HEK293 (cell line): ENCODE measurements around the gene ASPHD1.

Source experiments
- CTCF ChIA-PET: fragments of 350-600 bp; formaldehyde crosslinking; extraction: SDS; loops from one replicate; lab custom pipeline; 2021; ENCODE audit warnings: antibody characterized with exemption; lab: Yijun Ruan, JAX
- POLR2A ChIA-PET: fragments of 300-600 bp; formaldehyde crosslinking; extraction: SDS; loops from one replicate; lab custom pipeline; 2020; ENCODE audit warnings: antibody characterized with exemption, inconsistent platforms; lab: Yijun Ruan, JAX
- H3K27ac ChIP-seq: fragments of 200-500 bp; sonication (Bioruptor generic); 2 replicates; pipeline ENCODE4 v1.5.1; 2014; ENCODE audit warnings: low read depth, low read length, control low read depth, inconsistent platforms; ENCODE audit errors: extremely low read depth
- H3K36me3 ChIP-seq, 2 experiments: fragments of 200-500 bp in 1 of 2; sonication (Bioruptor generic) in 1 of 2; 1 replicate in 1 of 2; 2 replicates in 1 of 2; pipeline ENCODE4 v1.5.1; 2014 to 2017; ENCODE audit warnings: inconsistent platforms in 2 of 2, low read length in 2 of 2; ENCODE audit not compliant: control insufficient read depth in 2 of 2, insufficient read depth in 1 of 2
- H3K4me1 ChIP-seq: fragments of 200-500 bp; sonication (Bioruptor generic); 2 replicates; pipeline ENCODE4 v1.5.1; 2014; ENCODE audit warnings: mild to moderate bottlenecking, low read length, inconsistent platforms; ENCODE audit not compliant: control insufficient read depth, insufficient read depth
- H3K4me3 ChIP-seq: 2 replicates; pipeline ENCODE4 v1.5.1; 2011; ENCODE audit warnings: low read depth, mild to moderate bottlenecking, control low read depth, low read length, moderate library complexity
- H3K9me3 ChIP-seq: fragments of 200-500 bp; sonication (Bioruptor generic); 2 replicates; pipeline ENCODE4 v1.5.1; 2014; ENCODE audit warnings: low read depth, low read length, inconsistent platforms; ENCODE audit not compliant: control insufficient read depth, insufficient read depth
- IKZF3 ChIP-seq: fragments of 450-650 bp; IDR thresholded peaks from 2 replicates; pipeline ENCODE4 v1.5.0; 2018; ENCODE audit warnings: missing biosample characterization, mild to moderate bottlenecking, missing genetic modification characterization, moderate library complexity
- SP3 ChIP-seq: fragments of 450-650 bp; formaldehyde crosslinking; IDR thresholded peaks from 2 replicates; pipeline ENCODE4 v1.5.1; 2016; ENCODE audit warnings: missing biosample characterization, missing genetic modification characterization
- TCF7L2 ChIP-seq: IDR thresholded peaks from 2 replicates; pipeline ENCODE4 v1.6.1; 2011; ENCODE audit warnings: low read depth, mild to moderate bottlenecking, inconsistent platforms, low read length, moderate library complexity, borderline replicate concordance
- ZFP3 ChIP-seq: fragments of 450-650 bp; formaldehyde crosslinking; IDR thresholded peaks from 2 replicates; pipeline ENCODE4 v1.5.1; 2016; ENCODE audit warnings: low read depth, missing biosample characterization, missing genetic modification characterization
- ZNF157 ChIP-seq: fragments of 450-650 bp; formaldehyde crosslinking; IDR thresholded peaks from 2 replicates; pipeline ENCODE4 v1.5.1; 2016; ENCODE audit warnings: missing biosample characterization, missing genetic modification characterization
- ZNF169 ChIP-seq: fragments of 450-650 bp; formaldehyde crosslinking; IDR thresholded peaks from 2 replicates; pipeline ENCODE4 v1.5.1; 2016; ENCODE audit warnings: missing biosample characterization, missing genetic modification characterization
- ZNF211 ChIP-seq: fragments of 450-650 bp; formaldehyde crosslinking; IDR thresholded peaks from 2 replicates; pipeline ENCODE4 v1.5.1; 2016; ENCODE audit warnings: low read depth, missing biosample characterization, missing genetic modification characterization
- ZNF302 ChIP-seq: fragments of 450-650 bp; formaldehyde crosslinking; IDR thresholded peaks from 2 replicates; pipeline ENCODE4 v1.5.1; 2016; ENCODE audit warnings: missing biosample characterization, missing genetic modification characterization, low read depth
- ZNF366 ChIP-seq: fragments of 450-650 bp; formaldehyde crosslinking; conservative IDR thresholded peaks from 2 replicates; pipeline ENCODE4 v1.5.1; 2016; ENCODE audit warnings: missing biosample characterization, missing genetic modification characterization
- ZNF37A ChIP-seq: fragments of 450-650 bp; IDR thresholded peaks from 2 replicates; pipeline ENCODE4 v1.5.1; 2018; ENCODE audit warnings: missing biosample characterization, missing genetic modification characterization
- ZNF394 ChIP-seq: fragments of 450-650 bp; formaldehyde crosslinking; IDR thresholded peaks from 2 replicates; pipeline ENCODE4 v1.5.1; 2016; ENCODE audit warnings: missing biosample characterization, missing genetic modification characterization, mild to moderate bottlenecking, moderate library complexity, borderline replicate concordance
- ZNF426 ChIP-seq: fragments of 450-650 bp; formaldehyde crosslinking; IDR thresholded peaks from 2 replicates; pipeline ENCODE4 v1.5.1; 2017; ENCODE audit warnings: missing biosample characterization, missing genetic modification characterization, mild to moderate bottlenecking, inconsistent platforms, moderate library complexity
- ZNF473 ChIP-seq: fragments of 450-650 bp; formaldehyde crosslinking; IDR thresholded peaks from 2 replicates; pipeline ENCODE4 v1.5.1; 2017; ENCODE audit warnings: missing biosample characterization, missing genetic modification characterization
- ZNF670 ChIP-seq: fragments of 450-650 bp; formaldehyde crosslinking; IDR thresholded peaks from 2 replicates; pipeline ENCODE4 v1.5.1; 2016; ENCODE audit warnings: missing biosample characterization, missing genetic modification characterization, low read depth
- ZNF830 ChIP-seq: fragments of 450-650 bp; IDR thresholded peaks from 2 replicates; pipeline ENCODE4 v1.5.0; 2018; ENCODE audit warnings: missing biosample characterization, missing genetic modification characterization, low read depth, mild to moderate bottlenecking, moderate library complexity
- ZSCAN16 ChIP-seq: fragments of 450-650 bp; formaldehyde crosslinking; IDR thresholded peaks from 2 replicates; pipeline ENCODE4 v1.5.1; 2016; ENCODE audit warnings: missing biosample characterization, missing genetic modification characterization
- ZSCAN4 ChIP-seq: fragments of 450-650 bp; formaldehyde crosslinking; IDR thresholded peaks from 2 replicates; pipeline ENCODE4 v1.5.1; 2017; ENCODE audit warnings: missing biosample characterization, missing genetic modification characterization
- TF ChIP-seq, protein P1 (sequence below): fragments of 450-650 bp; formaldehyde crosslinking; IDR thresholded peaks from 2 replicates; pipeline ENCODE4 v1.5.1; 2016; ENCODE audit warnings: missing biosample characterization, missing genetic modification characterization, borderline replicate concordance
- TF ChIP-seq, protein P2 (sequence below): fragments of 450-650 bp; formaldehyde crosslinking; IDR thresholded peaks from 2 replicates; pipeline ENCODE4 v1.5.1; 2016; ENCODE audit warnings: missing biosample characterization, missing genetic modification characterization
- TF ChIP-seq, protein P3 (sequence below): fragments of 450-650 bp; formaldehyde crosslinking; IDR thresholded peaks from 2 replicates; pipeline ENCODE4 v1.5.1; 2016; ENCODE audit warnings: missing biosample characterization, missing genetic modification characterization, borderline replicate concordance

Gene ASPHD1

DNA sequence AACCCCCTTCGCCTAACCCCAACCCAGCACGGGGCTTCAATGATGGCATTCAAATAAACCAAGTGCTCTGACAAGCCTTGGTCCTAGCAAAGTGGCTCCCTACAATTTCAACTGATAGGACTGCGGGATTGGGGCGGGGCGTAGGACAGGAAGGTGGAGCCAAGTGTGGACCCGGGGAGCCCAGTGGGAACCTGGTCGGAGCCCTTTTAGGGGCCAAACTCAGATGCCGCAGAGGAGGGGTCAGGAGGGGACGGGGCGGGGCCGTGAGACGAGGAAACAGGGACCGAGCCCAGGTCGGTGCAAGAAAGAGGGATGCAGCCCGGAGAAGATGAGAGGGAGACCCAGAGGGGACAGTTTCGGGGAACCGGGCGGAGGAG is 24.1 kb upstream of the ASPHD1 start:
- no peak overlapping the region for H3K4me3 ChIP-seq
- no peaks in the 10 kb centered on the region for H3K4me1 ChIP-seq
- H3K27ac ChIP-seq: no peak overlapping the region
- TF ChIP-seq ZFP3 (tag by site-specific recombination) (no peak), ZNF37A (tag by site-specific recombination) (no peak), ZNF157 (no peak), IKZF3 (tag by site-specific recombination) (no peak), ZNF302 (tag by site-specific recombination) (no peak), ZNF670 (tag by site-specific recombination) (no peak), ZNF426 (tag by site-specific recombination) (no peak), ZSCAN4 (tag by site-specific recombination) (no peak), TCF7L2 (no peak), ZNF169 (no peak), ZNF473 (tag by site-specific recombination) (no peak), ZNF211 (tag by site-specific recombination) (no peak), ZNF394 (no peak), ZNF366 (tag by site-specific recombination) (no peak), ZSCAN16 (tag by site-specific recombination) (no peak), SP3 (tag by site-specific recombination) (no peak), ZNF830 (no peak)
- TF ChIP-seq, protein P1, sequence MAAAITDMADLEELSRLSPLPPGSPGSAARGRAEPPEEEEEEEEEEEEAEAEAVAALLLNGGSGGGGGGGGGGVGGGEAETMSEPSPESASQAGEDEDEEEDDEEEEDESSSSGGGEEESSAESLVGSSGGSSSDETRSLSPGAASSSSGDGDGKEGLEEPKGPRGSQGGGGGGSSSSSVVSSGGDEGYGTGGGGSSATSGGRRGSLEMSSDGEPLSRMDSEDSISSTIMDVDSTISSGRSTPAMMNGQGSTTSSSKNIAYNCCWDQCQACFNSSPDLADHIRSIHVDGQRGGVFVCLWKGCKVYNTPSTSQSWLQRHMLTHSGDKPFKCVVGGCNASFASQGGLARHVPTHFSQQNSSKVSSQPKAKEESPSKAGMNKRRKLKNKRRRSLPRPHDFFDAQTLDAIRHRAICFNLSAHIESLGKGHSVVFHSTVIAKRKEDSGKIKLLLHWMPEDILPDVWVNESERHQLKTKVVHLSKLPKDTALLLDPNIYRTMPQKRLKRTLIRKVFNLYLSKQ (tag by site-specific recombination): no peak
- TF ChIP-seq, protein P2, sequence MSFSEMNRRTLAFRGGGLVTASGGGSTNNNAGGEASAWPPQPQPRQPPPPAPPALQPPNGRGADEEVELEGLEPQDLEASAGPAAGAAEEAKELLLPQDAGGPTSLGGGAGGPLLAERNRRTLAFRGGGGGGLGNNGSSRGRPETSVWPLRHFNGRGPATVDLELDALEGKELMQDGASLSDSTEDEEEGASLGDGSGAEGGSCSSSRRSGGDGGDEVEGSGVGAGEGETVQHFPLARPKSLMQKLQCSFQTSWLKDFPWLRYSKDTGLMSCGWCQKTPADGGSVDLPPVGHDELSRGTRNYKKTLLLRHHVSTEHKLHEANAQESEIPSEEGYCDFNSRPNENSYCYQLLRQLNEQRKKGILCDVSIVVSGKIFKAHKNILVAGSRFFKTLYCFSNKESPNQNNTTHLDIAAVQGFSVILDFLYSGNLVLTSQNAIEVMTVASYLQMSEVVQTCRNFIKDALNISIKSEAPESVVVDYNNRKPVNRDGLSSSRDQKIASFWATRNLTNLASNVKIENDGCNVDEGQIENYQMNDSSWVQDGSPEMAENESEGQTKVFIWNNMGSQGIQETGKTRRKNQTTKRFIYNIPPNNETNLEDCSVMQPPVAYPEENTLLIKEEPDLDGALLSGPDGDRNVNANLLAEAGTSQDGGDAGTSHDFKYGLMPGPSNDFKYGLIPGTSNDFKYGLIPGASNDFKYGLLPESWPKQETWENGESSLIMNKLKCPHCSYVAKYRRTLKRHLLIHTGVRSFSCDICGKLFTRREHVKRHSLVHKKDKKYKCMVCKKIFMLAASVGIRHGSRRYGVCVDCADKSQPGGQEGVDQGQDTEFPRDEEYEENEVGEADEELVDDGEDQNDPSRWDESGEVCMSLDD: no peak
- TF ChIP-seq, protein P3, sequence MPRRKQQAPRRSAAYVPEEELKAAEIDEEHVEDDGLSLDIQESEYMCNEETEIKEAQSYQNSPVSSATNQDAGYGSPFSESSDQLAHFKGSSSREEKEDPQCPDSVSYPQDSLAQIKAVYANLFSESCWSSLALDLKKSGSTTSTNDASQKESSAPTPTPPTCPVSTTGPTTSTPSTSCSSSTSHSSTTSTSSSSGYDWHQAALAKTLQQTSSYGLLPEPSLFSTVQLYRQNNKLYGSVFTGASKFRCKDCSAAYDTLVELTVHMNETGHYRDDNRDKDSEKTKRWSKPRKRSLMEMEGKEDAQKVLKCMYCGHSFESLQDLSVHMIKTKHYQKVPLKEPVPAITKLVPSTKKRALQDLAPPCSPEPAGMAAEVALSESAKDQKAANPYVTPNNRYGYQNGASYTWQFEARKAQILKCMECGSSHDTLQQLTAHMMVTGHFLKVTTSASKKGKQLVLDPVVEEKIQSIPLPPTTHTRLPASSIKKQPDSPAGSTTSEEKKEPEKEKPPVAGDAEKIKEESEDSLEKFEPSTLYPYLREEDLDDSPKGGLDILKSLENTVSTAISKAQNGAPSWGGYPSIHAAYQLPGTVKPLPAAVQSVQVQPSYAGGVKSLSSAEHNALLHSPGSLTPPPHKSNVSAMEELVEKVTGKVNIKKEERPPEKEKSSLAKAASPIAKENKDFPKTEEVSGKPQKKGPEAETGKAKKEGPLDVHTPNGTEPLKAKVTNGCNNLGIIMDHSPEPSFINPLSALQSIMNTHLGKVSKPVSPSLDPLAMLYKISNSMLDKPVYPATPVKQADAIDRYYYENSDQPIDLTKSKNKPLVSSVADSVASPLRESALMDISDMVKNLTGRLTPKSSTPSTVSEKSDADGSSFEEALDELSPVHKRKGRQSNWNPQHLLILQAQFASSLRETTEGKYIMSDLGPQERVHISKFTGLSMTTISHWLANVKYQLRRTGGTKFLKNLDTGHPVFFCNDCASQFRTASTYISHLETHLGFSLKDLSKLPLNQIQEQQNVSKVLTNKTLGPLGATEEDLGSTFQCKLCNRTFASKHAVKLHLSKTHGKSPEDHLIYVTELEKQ (tag by site-specific recombination): no peak
- peaks cover 0 to 4% of the 10 kb centered on the region in 2 experiments; a peak in 1 of 3 replicates for H3K36me3 ChIP-seq
- ChIA-PET CTCF (interaction anchor here (0.7 to 1.2 kb wide), 2 partner anchors 12 to 13 kb away, joined by 3 to 4 read pairs; partner anchors contain the start of gene CDIPT), POLR2A (interaction anchor here (1.8 kb wide), 1 partner anchor 8 kb away, joined by 7 read pairs; no protein-coding TSS in a partner anchor)
- H3K9me3 ChIP-seq: no peaks in the 10 kb centered on the region
